Skeletal muscle satellite cell (primary cell): ENCODE measurements around the gene ZNF554.

ENCODE experiments used
- H3K27me3 ChIP-seq: 2 replicates; pipeline ENCODE4 v1.7.0; 2013; ENCODE audit warnings: low read length; ENCODE audit not compliant: control insufficient read depth, insufficient read depth
- H3K36me3 ChIP-seq: 2 replicates; pipeline ENCODE4 v1.7.0; 2013; ENCODE audit warnings: mild to moderate bottlenecking, control low read depth, low read length; ENCODE audit not compliant: insufficient read depth
- H3K4me1 ChIP-seq: 2 replicates; pipeline ENCODE4 v1.7.0; 2013; ENCODE audit warnings: low read length; ENCODE audit not compliant: control insufficient read depth, insufficient read depth
- H3K4me2 ChIP-seq: 2 replicates; pipeline ENCODE4 v1.7.0; 2013; ENCODE audit warnings: mild to moderate bottlenecking, low read length
- H3K4me3 ChIP-seq: 2 replicates; pipeline ENCODE4 v1.7.0; 2013; ENCODE audit warnings: low read length
- H3K9ac ChIP-seq: 2 replicates; pipeline ENCODE4 v1.7.0; 2013; ENCODE audit warnings: mild to moderate bottlenecking, low read depth, low read length, moderate library complexity
- H3K9me3 ChIP-seq: replicated peaks from 2 replicates; pipeline ENCODE4 v1.7.0; 2013; ENCODE audit warnings: mild to moderate bottlenecking, control low read depth, low read length

The ZNF554 gene

GRCh38 chr19:2848616-2849015, 28.9 kb downstream of the ZNF554 start:
- Histone ChIP-seq H3K9ac (no peak overlapping the region), H3K36me3 (peaks cover 40% of the 10 kb centered on the region), H3K4me1 (peaks cover 12% of the 10 kb centered on the region), H3K4me2 (peak overlapping the region; percentile 54), H3K4me3 (peak overlapping the region; percentile 17), H3K27me3 (no peaks in the 10 kb centered on the region), H3K9me3 (peaks cover 29% of the 10 kb centered on the region)

- Histone ChIP-seq H3K4me3 (no peak overlapping the region), H3K9me3 (peaks cover 38% of the 10 kb centered on the region), H3K9ac (no peak overlapping the region), H3K36me3 (peaks cover 48% of the 10 kb centered on the region), H3K27me3 (no peaks in the 10 kb centered on the region), H3K4me2 (no peak overlapping the region), H3K4me1 (peaks cover 12% of the 10 kb centered on the region)
Observed at GRCh38 chr19:2850256-2850925, 30.7 kb downstream of the ZNF554 start.

GRCh38 chr19:2852598-2852997, 32.9 kb downstream of the ZNF554 start:
- Histone ChIP-seq H3K36me3 (peaks cover 53% of the 10 kb centered on the region), H3K9ac (no peak overlapping the region), H3K4me1 (peaks cover 5% of the 10 kb centered on the region), H3K4me3 (no peak overlapping the region), H3K4me2 (no peak overlapping the region), H3K27me3 (no peaks in the 10 kb centered on the region), H3K9me3 (peaks cover 38% of the 10 kb centered on the region)

GRCh38 chr19:2853015-2853606, 33.4 kb downstream of the ZNF554 start:
- Histone ChIP-seq H3K4me1 (peaks cover 5% of the 10 kb centered on the region), H3K4me2 (no peak overlapping the region), H3K4me3 (no peak overlapping the region), H3K36me3 (peaks cover 53% of the 10 kb centered on the region), H3K9me3 (peaks cover 38% of the 10 kb centered on the region), H3K27me3 (no peaks in the 10 kb centered on the region), H3K9ac (no peak overlapping the region)

- H3K4me3 ChIP-seq: no peak overlapping the region
- H3K27me3 ChIP-seq: no peaks in the 10 kb centered on the region
- no peak overlapping the region for H3K4me2 ChIP-seq
- peaks cover 50% of the 10 kb centered on the region for H3K36me3 ChIP-seq
- H3K9ac ChIP-seq: no peak overlapping the region
- H3K9me3 ChIP-seq: peaks cover 38% of the 10 kb centered on the region
- no peaks in the 10 kb centered on the region for H3K4me1 ChIP-seq
Observed at GRCh38 chr19:2854849-2855248, 35.2 kb downstream of the ZNF554 start.

GRCh38 chr19:2856457-2857050, 36.9 kb downstream of the ZNF554 start:
- Histone ChIP-seq H3K9me3 (peaks cover 28% of the 10 kb centered on the region), H3K4me1 (no peaks in the 10 kb centered on the region), H3K9ac (no peak overlapping the region), H3K27me3 (no peaks in the 10 kb centered on the region), H3K36me3 (peaks cover 39% of the 10 kb centered on the region), H3K4me2 (no peak overlapping the region), H3K4me3 (no peak overlapping the region)

- no peak overlapping the region for H3K4me2 ChIP-seq
- H3K4me3 ChIP-seq: no peak overlapping the region
- no peak overlapping the region for H3K9ac ChIP-seq
- peaks cover 16% of the 10 kb centered on the region for H3K36me3 ChIP-seq
- H3K27me3 ChIP-seq: no peaks in the 10 kb centered on the region
- no peaks in the 10 kb centered on the region for H3K4me1 ChIP-seq
- peaks cover 7% of the 10 kb centered on the region for H3K9me3 ChIP-seq
Observed at GRCh38 chr19:2858864-2859263, 39.2 kb downstream of the ZNF554 start.

GRCh38 chr19:2863816-2864215, 44.1 kb downstream of the ZNF554 start:
- H3K4me1 ChIP-seq: peaks cover 4% of the 10 kb centered on the region
- no peak overlapping the region for H3K4me3 ChIP-seq
- H3K27me3 ChIP-seq: no peaks in the 10 kb centered on the region
- no peak overlapping the region for H3K9ac ChIP-seq
- H3K9me3 ChIP-seq: no peaks in the 10 kb centered on the region
- H3K36me3 ChIP-seq: no peaks in the 10 kb centered on the region
- no peak overlapping the region for H3K4me2 ChIP-seq

GRCh38 chr19:2865334-2866100, 45.8 kb downstream of the ZNF554 start:
- H3K36me3 ChIP-seq: peaks cover 3% of the 10 kb centered on the region
- no peaks in the 10 kb centered on the region for H3K27me3 ChIP-seq
- no peak overlapping the region for H3K4me3 ChIP-seq
- no peaks in the 10 kb centered on the region for H3K9me3 ChIP-seq
- H3K4me1 ChIP-seq: peaks cover 4% of the 10 kb centered on the region
- H3K4me2 ChIP-seq: no peak overlapping the region
- no peak overlapping the region for H3K9ac ChIP-seq

GRCh38 chr19:2866495-2867024, 46.9 kb downstream of the ZNF554 start:
- Histone ChIP-seq H3K4me1 (peaks cover 4% of the 10 kb centered on the region), H3K9me3 (no peaks in the 10 kb centered on the region), H3K36me3 (peaks cover 3% of the 10 kb centered on the region), H3K4me3 (peak overlapping the region; percentile 93), H3K9ac (no peak overlapping the region), H3K4me2 (peak overlapping the region; percentile 89), H3K27me3 (no peaks in the 10 kb centered on the region)
